ENCODE results near the gene BCLAF1.
"Not testable (repeated sequence)": the region's sequence is repeated elsewhere in the genome, so short reads cannot be mapped to it uniquely, and the experiment has no call there.

Gene BCLAF1

DNA sequence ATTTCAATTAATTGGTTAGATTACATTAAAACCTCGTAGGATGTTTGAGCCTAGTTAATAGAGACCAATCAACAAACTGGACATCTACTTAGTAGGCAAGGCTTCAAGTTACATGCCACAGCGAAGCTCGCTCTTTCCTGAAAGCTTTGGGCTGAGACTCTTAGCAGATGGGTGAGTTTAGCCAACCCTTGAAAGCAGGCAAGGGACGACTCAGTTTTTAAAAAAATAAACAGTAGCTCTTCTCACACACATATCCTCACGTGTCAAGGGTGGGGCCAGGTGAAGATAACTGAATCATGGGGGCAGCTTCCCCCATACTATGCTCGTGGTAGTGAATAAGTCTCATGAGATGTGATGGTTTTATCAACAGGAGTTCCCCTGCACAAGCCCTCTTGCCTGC lies 40.3 kb downstream of the BCLAF1 start:
- DNase-seq = no peak

DNA sequence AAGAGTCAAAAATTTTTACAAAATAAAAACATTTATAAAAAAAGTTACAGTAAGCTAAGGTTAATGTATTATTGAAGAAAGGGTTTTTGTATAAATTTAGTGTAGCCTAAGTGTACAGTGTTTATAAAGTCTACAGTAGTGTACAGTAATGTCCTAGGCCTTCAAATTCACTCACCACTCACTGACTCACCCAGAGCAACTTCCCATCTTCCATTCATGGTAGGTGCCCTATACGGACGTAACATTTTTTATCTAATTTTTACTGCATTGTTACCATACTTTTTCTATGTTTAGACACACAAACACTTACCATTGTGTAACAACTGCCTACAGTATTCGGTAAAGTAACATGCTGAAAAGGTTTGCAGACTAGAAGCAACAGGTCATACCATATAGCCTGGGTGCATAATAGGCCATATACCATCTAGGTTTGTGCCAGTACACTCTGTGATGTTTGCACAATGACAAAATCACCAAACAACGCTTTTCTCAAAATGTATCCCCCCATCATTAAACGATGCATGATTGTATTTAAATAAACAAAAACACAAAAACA lies 45.5 kb downstream of the BCLAF1 start:
- no peak for DNase-seq

DNA sequence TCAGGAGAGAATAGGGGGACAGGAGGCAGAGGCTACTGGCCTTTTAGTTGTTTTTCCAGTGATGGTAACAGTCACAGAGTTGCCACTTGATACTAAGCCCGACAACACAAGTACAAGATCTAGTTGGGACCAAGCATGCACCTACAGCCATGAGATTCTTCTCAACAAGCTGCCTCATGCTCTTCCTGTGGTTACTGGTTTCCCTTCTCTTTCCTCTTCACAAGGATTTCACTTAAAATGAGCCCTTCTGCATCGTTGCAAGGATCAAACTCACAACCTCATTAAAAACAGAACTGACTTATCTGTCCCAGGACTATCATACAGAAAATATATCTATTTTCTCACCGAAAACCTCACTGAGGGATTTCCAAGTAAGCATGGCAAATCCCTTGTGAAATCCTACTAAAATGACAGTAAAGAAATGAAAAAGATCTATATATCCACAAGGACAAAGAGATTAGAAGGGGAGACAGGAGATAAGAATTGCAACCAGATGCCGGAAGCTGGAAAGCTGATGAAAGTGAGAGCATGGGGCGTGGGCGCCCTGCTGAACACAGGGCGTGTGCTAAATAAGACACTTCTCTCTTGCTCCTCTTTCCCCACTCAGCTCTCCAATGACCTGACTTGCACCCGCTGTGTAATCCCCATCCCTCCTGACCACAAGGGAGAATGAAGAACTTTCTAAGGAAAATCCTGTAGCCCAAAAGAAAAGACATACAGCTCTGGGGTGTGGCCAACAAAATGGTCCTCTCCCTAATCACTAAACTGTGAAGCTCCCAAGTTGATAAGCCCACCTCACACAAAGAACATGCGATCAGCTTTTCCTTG lies 53.0 kb downstream of the BCLAF1 start:
- DNase-seq = no peak

DNA sequence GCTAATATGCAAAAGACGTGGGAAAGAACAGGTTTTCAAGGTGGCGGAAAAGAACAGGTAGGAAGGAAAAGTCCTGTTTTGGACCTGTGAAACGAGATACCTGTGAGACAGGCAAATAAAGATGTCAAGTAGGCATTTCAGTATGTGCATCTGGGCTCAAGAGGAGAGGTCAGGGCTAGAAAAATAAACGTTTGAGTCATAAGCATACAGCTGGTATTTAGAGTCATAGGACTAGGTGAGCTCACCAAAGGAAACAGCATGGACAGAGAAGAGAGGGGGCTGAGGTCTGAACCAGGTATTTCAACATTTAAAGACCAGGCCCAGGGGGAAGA lies 54.4 kb downstream of the BCLAF1 start:
- no peak for DNase-seq

DNA sequence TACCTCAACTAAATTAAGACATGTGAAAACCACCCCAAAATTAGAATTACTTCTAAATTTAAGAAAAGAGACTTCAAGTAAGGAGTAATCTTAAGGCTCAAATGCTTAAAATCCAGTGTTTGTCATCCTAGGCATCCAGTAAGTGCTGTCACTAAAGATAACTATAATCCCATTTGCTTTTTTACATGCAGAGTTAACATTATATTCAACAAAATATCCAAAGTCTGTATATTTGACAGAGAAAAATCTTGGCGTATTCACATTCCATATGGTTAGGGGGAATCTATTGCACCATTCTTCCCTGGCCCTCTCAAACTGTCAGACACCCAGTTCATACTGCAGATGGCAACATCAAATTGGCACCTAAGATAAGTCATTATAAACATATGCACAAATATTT lies 56.9 kb downstream of the BCLAF1 start:
- DNase-seq = no peak

DNA sequence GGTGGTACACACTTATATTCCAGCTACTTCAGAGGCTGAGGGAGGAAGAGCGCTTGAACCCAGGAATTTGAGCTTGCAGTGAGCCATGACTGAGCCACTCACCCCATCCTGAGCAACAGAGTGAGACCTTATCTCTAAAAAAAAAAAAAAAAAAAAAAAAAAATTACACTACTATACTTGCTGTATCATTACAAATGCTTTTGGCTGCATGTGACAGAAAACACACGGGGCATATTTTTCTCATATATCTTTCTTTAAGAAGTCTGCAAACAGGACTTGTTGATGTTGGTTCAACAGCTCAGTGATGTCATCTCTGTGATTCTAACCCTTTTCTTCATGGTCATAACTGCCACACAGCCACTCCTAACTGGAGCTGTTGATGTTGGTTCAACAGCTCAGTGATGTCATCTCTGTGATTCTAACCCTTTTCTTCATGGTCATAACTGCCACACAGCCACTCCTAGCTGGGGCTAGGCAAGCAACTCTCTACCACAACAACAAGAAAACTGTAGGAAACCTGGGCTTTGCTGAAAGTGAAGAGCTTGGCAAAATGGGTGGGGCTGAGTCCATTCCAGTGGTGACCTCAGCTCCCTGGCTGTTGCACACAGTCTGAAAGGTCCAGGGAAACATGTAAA lies 59.3 kb downstream of the BCLAF1 start:
- no peak for DNase-seq

DNA sequence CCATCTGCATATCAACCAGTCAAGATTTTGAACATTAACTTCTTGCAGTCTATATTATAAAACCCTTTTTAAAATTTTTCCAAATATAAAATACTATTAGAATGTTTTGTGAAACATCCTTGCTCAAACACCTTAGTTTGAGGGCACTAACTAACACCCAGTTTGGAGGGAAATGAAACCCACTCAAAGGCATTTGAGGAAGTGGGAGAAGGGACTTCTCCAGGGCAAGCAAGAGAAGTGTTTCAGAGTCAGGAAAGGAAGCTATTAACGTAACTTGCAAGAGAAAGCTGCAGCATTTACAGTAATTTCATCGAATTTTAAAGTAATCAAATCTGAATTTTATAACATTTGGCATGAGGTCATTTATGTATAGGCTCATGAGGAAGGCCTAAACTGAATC lies 60.8 kb downstream of the BCLAF1 start:
- DNase-seq = no peak

DNA sequence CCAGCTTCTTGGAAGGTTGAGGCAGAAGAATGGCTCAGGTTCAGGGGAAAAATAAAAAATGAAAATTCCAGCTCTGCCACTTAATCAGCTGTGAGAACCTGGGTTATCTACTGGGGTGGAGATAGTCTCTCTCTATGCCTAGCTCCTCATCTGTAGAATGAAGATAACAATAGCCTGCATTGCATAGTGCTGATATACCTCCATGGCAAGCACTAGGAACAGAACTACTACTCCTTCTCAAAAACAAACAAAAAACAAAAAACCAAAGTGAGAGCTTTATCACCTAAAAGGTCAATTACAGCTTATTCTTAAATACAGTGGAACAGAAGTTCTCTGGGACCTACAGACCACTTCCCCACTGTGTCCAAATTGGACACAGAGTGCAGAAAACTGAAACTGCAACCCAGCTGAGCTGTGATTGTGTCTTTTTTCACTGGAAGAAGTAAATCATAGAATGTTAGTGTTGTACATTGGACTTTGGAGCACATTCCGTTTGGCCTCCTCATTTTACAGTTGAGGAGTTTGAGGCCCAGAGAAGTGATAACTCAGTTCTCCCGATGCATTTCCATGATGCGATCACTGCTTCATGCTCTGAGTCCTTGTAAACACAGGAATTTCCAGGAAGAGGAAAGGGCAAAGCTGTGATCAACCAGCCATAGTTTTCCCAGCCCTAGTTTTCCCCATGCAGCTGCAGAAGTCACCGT lies 62.8 kb downstream of the BCLAF1 start:
- DNase-seq = no peak

DNA sequence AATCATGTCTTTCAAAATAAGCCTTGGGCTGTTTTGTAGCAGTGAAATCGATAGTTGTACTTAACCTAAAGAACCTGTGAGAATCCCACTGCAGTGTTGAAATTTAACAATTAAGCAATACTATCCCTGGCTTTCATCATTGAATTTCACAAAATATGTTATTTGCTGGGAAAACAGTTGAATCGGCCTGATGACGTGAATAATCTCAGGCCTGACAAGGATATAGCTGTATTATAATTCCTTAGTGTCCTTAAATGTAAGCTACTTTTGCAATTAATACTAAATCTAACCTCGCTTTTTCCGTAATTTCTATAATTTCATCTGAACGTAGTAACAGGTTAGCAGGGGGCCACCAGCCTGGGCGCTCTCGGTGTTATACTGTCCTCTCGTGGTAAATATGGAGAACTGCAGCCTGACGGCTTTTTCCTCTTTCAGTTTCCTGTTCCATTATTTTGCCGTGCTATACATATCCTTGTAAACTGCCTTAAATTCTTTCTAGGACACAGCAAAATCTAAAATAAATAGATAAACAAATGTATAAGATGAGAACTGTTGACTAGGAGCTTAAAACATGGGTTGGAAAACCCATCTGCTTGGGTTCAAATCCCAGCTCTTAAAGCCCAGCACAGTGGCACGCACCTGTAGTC lies 63.5 kb downstream of the BCLAF1 start:
- peak; percentile 57 to 65 for DNase-seq

DNA sequence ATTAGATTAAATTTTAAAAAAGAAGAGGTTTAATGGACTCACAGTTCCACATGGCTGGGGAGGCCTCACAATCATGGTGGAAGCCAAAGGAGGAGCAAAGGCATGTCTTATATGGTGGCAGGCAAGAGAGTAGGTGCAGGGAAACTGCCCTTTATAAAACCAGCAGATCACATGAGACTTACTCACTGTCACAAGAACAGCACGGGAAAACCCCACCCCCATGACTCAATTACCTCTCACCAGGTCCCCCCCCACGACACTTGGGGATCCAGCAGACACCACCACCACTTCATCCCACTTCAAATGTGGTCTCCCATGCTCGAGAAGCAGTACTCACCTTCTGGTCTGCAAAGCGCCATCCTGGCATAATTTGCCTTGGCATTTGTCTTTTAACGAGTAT lies 64.2 kb downstream of the BCLAF1 start:
- peak; percentile 24 to 60 for DNase-seq

DNA sequence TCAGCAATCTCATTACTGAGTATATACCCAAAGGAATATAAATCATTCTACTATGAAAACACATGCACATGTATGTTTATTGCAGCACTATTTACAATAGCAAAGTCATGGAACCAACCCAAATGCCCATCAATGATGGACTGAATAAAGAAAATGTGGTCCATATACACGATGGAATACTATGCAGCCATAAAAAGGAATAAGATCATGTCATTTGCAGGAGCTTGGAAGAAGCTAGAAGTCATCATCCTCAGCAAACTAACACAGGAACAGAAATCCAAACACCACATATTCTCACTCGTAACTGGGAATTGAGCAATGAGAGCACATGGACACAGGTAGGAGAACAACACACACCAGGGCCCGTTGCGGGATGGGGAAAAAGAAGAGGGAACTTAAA lies 64.7 kb downstream of the BCLAF1 start:
- DNase-seq = not testable (repeated sequence)

DNA sequence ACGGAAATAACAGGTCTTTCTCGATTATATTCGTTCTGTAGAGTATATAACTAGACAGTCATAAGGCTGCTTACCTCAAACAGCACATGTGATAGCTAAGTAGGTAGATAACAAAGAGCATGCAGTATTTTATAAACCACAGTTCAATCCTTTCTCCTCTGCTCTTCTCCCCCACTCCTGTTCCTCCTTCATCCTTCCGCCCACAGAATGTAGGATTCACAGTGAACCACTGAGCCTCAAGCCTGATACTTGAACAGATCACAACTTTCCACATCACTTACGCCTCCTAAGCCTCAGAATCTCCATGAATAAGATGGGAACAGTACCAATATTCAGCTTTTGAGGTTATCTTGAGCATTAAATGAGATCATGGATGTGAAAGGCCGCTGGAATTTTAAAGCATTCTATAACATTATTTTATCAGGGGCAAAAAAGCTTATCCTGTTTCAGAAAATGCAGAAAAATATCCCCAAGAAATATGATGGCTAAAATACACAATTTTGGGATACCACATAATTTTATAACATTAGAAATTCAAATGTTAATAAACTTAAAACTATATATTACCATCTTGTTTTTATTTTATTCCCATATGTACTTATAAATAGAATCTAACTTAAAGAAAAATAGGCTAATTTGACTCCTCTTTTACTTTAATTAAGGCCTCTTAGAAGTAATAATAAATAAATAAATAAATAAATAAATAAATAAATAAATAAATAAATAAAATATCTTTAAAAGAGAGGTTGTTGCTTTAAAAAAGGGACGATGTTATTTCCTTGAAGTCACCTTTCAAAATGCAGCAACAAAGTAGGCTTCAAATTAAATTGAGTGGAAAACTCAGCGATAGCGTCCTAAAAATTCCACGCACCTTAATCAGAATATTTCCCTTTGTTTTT lies 72.9 kb downstream of the BCLAF1 start:
- no peak for DNase-seq

DNA sequence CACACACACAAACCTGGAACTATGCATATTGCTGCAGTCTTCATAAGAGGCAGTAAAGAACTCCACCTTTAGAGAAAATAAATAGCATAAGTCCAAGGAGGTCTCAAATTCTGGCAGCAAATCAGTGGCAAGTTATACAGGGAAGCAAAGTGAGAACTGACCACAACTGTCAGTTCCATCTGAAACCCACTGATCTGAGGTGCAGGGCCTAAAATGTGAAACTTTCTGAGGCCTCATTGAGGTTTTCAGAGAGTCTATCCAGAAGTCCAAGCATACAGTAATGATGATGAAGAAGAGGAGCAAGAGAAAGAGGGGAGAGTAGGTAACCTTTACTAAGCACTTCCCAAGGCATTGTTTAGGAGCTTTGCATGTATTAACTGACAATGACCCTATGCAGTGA lies 75.8 kb downstream of the BCLAF1 start:
- no peak for DNase-seq

DNA sequence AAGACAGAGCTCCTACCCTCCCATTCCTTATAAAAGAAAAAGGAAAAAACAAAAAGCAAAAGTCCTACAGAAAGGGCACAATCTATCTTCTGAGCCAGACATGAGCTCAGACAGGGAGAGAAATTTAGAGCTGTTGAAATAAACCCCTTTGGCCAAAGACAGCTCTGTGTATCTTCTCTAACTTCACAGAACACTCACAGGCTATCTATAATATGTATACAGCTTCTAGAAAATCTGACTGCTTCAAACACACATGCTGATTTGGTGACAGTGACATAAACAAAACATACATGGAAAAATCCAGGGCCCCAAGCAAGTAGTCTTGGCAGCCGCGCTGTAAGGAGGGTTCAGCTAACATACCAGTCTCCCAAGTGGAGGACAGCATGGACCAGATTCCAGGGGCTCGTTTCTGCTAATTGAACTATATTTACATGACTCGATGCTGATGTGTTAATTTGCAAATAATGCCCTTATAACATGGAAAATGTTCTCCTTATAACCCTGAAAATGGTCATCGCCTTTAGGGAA lies 76.6 kb downstream of the BCLAF1 start:
- DNase-seq = no peak

DNA sequence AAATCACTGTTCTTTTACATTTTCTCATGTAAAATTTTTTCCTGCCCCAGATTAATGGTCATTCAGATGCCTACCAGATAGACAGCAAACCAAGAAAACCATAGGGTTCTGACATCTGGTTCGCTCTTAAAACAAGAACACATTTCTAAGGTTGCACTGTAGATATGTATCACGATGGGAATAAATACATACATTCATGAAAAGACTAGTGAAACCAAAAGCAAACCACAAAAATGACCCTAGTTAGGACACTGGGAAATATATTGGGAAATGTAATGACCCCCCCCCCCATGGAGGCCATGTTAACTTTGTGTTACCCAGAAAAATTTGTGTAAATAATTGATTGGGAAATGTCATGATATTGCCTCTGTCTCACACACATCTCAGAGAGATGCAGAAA lies 77.0 kb downstream of the BCLAF1 start:
- DNase-seq = no peak

DNA sequence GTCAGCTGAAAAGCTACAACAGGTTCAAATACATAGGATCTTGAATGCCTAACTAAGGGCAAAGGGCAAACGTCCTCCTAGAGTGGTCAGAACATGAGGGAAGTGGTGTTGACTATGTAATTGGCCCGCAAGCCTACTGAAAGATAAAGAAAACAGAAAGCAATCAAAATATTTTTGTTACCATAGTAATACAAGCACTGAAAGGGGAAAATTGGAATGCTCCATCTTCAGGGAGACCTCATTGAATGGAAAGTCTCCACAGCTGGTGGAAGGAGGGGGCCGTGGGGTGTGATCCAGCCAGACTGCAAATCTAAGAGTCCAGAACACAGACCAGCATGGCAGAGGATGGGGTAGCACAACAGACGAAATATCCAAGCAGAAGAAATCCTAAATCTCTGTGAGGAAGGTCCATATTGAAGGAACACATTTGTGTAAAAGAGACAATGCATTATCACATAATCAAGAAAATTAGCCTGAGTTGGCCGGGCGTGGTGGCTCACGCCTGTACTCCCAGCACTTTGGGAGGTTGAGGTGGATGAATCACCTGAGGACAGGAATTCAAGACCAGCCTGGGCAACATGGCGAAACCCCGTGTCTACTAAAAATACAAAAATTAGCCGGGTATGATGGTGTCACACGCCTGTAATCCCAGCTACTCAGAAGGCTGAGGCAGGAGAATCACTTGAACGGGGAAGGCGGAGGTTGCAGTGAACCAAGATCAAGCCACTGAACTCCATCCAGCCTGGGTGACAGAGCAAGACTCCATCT lies 79.1 kb downstream of the BCLAF1 start:
- DNase-seq = no peak

DNA sequence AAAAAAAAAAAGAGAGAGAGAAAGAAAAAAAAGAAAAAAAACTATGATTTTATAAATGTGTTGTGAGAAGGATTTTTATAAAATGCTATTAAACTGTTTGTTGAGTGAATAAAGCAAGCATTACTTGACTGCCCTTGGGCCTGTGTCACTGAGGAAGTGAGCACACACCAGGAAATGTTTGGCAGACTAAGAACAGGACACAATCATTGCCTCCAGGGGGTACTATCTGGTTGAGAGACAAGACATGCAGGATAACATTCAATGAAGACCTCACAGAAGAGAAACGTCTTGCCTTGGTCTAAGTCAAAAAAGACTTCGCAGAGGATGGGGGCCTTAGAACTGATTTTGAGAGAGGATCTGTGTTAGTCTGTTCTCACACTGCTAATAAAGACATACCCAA lies 80.2 kb downstream of the BCLAF1 start:
- no peak for DNase-seq

DNA sequence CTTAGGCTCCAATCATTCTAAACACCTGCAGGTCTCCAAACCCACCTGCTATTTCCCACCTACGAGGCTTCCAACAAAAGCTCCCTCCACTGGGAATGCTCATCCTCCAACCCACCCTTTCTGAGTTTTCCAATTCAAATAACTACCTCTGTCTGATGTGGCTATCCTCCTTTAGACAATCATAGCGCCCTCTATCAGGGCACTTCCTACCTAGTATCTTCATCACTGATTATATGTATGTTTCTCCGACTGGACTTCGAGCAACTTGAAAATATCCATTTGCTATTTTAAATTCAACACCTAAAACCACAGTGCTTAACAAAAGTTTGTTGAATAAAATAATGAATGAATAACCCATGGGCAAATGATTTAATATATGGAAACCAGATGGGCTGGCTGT lies 80.9 kb downstream of the BCLAF1 start:
- DNase-seq = no peak
